DND-41 (cell line): ENCODE measurements around the gene KLRD1.

Experiments used
- EZH2 ChIP-seq: IDR thresholded peaks from 3 replicates; pipeline ENCODE4 v1.6.1; 2012; ENCODE audit warnings: borderline replicate concordance, low read depth, mild to moderate bottlenecking, moderate library complexity, low read length, inconsistent platforms; ENCODE audit not compliant: severe bottlenecking
- TF ChIP-seq, protein P1 (sequence below): IDR thresholded peaks from 2 replicates; pipeline ENCODE4 v1.5.1; 2012; ENCODE audit warnings: borderline replicate concordance, low read length, moderate library complexity, mild to moderate bottlenecking; ENCODE audit not compliant: poor library complexity, severe bottlenecking; ENCODE audit errors: extremely low read depth

DNA sequence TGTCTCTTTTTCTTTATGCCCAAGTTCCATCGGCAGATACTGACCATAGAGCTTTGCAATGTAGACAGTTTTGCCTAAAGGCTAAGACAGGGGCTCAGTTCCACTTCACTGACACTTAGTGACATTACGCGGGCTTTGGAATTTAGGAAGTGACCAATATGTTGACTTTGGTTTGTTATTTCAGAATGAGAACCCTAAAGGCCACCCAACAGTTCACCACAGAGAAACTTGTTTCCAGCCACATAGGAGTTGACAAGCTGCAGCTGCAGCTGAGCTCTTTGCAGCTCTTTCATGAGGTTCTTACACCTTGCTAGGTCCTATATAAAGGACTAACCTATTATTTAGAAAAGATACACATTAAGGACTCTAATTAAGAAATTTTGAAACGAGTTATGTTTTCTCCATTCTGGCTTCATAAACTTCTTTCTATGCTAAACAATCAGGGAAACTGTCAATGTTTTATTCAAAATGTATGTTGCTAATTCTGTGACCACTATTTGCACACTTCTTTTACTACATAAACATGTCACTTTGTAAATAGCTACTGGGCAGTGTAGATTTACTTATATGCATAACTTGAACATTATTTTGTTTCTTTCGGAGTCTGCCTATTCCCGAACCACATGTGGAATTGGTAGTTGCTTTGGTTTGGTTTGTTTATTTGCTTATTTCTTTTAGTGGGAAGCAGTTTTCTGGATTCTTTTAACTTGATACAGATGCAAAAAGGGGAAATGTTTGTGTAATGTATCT lies 18.5 kb upstream of the KLRD1 start:
- TF ChIP-seq, protein P1, sequence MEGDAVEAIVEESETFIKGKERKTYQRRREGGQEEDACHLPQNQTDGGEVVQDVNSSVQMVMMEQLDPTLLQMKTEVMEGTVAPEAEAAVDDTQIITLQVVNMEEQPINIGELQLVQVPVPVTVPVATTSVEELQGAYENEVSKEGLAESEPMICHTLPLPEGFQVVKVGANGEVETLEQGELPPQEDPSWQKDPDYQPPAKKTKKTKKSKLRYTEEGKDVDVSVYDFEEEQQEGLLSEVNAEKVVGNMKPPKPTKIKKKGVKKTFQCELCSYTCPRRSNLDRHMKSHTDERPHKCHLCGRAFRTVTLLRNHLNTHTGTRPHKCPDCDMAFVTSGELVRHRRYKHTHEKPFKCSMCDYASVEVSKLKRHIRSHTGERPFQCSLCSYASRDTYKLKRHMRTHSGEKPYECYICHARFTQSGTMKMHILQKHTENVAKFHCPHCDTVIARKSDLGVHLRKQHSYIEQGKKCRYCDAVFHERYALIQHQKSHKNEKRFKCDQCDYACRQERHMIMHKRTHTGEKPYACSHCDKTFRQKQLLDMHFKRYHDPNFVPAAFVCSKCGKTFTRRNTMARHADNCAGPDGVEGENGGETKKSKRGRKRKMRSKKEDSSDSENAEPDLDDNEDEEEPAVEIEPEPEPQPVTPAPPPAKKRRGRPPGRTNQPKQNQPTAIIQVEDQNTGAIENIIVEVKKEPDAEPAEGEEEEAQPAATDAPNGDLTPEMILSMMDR = no peak
- no peak for TF ChIP-seq EZH2
